T47D (cell line): ENCODE results near the gene GABRB2.
A peak's percentile ranks its signal among the peaks of the same experiment; 100 is the strongest.

Experiments
- DNase-seq, 2 experiments: peaks; one replicate each; pipeline versions ENCODE4 v3.0.0 to v3.0.0-alpha.2; 2011 to 2012; ENCODE audit warnings: low read depth in 1 of 2, low spot score in 1 of 2
- JUND ChIP-seq: IDR thresholded peaks from 2 replicates; pipeline ENCODE4 v1.6.1; 2012; ENCODE audit warnings: low read depth
- in situ Hi-C: cut with HindIII; loops from 2 replicates; pipeline ENCODE4 v1.10.0; 2016; ENCODE audit warnings: low sequenced_read_pairs, low pct_unique_long_range_greater_than_20kb

GABRB2 gene

GRCh38 chr5:161546470-161547301 lies at the start of gene GABRB2:
TSS of gene GABRB2 (minus strand) at chr5:161546725. CDS start at chr5:161546643, 82 bp downstream.
- no peak for TF ChIP-seq JUND
- peak in 1 of 2 experiments; percentile 22 for DNase-seq
- in situ Hi-C loops, result no loop called here

- DNase-seq, result no peak
- in situ Hi-C loops, result no loop called here
- TF ChIP-seq JUND, result no peak
Observed at GRCh38 chr5:161585798-161586197, 39.3 kb upstream of the GABRB2 start.

DNA sequence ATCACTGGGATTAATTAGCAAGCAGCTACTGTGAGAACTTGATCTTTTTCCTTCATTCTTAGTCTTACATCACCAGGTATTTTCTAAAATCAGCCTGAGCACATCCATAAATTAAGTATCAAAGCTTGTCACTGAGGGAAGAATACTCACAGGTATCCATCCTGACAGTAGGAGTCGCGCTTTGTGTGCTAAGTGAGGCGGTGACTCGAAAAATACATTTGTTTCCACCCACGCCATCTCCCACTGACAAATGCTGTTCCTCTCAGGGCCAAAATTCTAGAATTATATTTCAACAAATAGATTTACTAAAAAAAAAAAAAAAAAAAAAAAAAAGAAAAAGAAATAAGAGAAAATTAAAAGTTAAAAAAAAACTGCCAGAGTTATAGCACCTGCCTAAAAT lies 34.1 kb upstream of the GABRB2 start:
- in situ Hi-C loops, result no loop called here
- DNase-seq, result no peak
- no peak for TF ChIP-seq JUND

DNA sequence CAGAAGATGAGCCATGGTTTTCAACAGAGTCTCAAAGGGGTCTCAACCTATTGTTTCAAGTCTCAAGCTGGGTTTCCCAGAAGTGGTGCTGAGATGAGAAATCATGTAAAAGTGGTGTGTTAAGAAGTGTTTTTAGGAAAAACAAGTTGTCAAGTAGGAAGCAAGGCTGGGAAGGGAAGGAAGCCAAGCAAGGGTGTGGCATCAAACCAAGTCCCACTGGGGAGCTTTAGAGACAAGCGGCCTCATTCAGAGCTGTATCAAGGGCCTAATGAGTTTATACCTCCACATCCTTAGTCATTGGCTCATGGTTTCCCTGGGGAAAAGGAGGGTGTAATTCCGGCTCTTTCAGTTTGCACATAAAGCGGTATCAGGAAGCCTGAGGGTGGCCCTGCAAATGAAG lies 26.4 kb upstream of the GABRB2 start:
- no peak for DNase-seq
- TF ChIP-seq JUND, result no peak
- in situ Hi-C loops, result no loop called here

GRCh38 chr5:161566081-161566480 lies 19.6 kb upstream of the GABRB2 start:
- TF ChIP-seq JUND, result no peak
- DNase-seq, result no peak
- in situ Hi-C loops, result no loop called here

DNA sequence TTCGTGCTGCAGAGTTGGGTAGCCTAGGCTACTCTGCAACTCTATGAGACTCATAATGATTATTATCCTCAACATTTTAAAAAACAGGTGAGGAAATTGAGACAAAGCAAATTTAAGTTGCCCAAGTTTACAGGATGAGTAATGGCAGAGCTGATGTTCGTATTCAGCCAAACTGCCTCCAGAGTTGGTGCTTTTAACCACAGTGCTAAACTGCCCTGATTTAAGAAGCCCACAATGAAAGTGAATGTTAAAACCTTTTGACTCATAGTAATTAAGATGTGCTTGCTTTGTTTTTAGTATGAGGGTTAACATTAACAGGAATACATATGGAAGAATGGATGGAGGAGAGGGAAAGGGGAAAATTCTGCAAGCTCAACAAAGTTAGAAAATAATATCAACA lies 15.9 kb upstream of the GABRB2 start:
- TF ChIP-seq JUND, result no peak
- in situ Hi-C loops, result no loop called here
- DNase-seq, result no peak

GRCh38 chr5:161549106-161549505 lies 2.6 kb upstream of the GABRB2 start:
- TF ChIP-seq JUND, result no peak
- in situ Hi-C loops, result no loop called here
- peak in 1 of 2 experiments; percentile 10 for DNase-seq

DNA sequence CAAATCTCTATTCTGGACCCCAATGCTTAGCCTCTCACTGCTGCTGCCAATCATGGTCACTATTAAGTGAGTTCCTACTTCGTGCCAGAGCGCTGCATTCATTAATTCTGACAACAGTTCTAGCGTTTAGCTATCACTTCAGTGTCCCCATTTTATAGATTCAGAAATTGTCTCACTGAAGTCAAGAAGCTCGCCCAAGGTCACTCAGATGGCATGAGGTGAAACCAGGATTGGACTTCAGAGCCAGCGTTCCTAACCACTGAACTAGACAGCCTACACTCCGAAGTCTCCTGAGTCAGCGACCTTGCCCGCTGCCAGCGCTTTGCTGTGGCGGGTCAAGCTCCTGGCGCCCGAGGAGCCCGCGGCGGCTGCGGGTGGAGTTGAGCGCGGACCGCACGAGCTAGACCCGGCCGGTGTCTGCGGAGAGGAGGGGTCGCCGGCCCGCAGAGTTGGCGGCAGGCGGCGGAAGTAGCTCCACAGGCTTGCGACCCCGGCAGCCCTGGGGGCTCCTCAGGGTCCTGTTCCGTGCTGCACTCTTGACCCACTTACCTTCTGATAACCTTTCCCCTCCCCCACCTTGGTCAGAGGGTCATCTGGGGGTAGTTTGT lies 2.1 kb upstream of the GABRB2 start:
- no peak for TF ChIP-seq JUND
- in situ Hi-C loops, result no loop called here
- no peak for DNase-seq

- no peak for TF ChIP-seq JUND
- peak in 1 of 2 experiments; percentile 27 for DNase-seq
- in situ Hi-C loops, result no loop called here
Observed at GRCh38 chr5:161547738-161548486, 1.4 kb upstream of the GABRB2 start.

DNA sequence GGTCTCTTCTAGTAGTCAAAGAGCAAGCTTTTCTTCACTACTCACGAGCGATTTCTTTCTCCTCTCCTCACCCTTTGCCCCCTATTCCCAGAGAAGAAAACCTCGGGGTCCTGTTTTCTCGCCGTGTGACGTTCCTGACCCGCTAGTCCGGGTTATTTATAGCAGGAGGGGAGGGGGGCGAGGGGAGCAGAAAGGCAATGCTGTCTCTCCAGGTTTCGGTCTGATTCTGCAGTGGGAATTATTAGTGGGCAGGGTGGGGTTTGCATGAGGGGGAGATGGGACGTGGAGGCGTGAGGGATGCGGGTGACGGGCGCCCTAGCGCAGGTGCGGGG lies 847 bp upstream of the GABRB2 start:
- no peak for DNase-seq
- in situ Hi-C loops, result no loop called here
- no peak for TF ChIP-seq JUND

DNA sequence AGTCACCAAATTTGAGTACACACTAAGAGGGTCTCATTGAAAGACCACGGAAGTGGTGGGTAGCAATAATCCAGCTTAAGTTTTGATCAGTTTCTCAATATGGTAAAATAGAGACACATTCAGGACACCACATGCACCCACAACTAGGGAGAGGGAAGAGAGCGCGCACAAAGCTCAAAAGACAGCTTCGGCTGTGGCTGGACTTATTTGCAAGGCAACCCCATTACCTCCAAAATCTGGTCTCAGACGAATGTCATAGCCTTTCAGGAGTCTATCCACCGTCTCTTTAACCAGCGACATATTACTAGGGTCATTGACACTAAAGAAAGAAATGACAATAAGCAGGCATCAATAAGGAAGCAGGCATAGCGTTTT lies 443 bp downstream of the GABRB2 start:
- no peak for TF ChIP-seq JUND
- in situ Hi-C loops, result no loop called here
- peak in 1 of 2 experiments; percentile 9 for DNase-seq

- no peak for DNase-seq
- TF ChIP-seq JUND, result no peak
- in situ Hi-C loops, result no loop called here
Observed at GRCh38 chr5:161545344-161546094, 1.0 kb downstream of the GABRB2 start.
